ENCODE results near the gene EMP1. TPM values are rescaled to one million over a fixed set of nuclear protein-coding genes. Genes with fewer than 3 reads are reported as not detected.
"Not testable (repeated sequence)": the region's sequence is repeated elsewhere in the genome, so short reads cannot be mapped to it uniquely, and the experiment has no call there.

Gene EMP1
- total RNA-seq, 2 donors from 2014 or later = 295 to 1,389 TPM

DNA sequence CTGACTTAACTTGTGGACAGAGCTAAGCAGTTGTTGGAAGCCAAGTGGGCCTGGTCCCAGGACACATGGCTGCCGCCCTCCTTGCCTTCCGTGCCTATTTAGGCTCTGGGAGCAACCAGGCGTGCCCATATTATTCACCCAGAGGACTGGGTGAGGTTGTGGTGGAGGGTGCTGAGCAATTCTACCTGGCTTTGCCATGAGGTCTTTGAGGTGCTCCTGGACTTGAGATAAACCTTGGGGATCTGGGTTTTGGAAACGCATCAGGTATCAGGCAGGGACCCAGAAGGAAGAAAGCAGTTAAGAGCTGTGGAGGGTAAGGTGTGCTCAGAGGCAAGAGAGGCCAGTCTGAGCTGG is 60.1 kb downstream of the EMP1 start:
- H3K27me3 ChIP-seq (replicated peaks; ENCODE audit: insufficient read depth) = no peaks in the 10 kb centered on the region
- peaks cover 0 to 5% of the 10 kb centered on the region in 2 donors for H3K4me1 ChIP-seq (ENCODE audit: control insufficient read depth in 1 of 2, low read depth in 2 of 2)
- no peak overlapping the region for H3K4me3 ChIP-seq
- DNase-seq (ENCODE audit: low spot score) (no peak), ATAC-seq (ENCODE audit: insufficient number of reproducible peaks, low FRiP score, low read depth) (no peak)
- no peaks in the 10 kb centered on the region for H3K9me3 ChIP-seq
- TF ChIP-seq, protein P1, sequence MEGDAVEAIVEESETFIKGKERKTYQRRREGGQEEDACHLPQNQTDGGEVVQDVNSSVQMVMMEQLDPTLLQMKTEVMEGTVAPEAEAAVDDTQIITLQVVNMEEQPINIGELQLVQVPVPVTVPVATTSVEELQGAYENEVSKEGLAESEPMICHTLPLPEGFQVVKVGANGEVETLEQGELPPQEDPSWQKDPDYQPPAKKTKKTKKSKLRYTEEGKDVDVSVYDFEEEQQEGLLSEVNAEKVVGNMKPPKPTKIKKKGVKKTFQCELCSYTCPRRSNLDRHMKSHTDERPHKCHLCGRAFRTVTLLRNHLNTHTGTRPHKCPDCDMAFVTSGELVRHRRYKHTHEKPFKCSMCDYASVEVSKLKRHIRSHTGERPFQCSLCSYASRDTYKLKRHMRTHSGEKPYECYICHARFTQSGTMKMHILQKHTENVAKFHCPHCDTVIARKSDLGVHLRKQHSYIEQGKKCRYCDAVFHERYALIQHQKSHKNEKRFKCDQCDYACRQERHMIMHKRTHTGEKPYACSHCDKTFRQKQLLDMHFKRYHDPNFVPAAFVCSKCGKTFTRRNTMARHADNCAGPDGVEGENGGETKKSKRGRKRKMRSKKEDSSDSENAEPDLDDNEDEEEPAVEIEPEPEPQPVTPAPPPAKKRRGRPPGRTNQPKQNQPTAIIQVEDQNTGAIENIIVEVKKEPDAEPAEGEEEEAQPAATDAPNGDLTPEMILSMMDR (IDR thresholded peaks at IDR 0.05) = no peak
- H3K27ac ChIP-seq = no peak overlapping the region
- H3K36me3 ChIP-seq = no peaks in the 10 kb centered on the region

DNA sequence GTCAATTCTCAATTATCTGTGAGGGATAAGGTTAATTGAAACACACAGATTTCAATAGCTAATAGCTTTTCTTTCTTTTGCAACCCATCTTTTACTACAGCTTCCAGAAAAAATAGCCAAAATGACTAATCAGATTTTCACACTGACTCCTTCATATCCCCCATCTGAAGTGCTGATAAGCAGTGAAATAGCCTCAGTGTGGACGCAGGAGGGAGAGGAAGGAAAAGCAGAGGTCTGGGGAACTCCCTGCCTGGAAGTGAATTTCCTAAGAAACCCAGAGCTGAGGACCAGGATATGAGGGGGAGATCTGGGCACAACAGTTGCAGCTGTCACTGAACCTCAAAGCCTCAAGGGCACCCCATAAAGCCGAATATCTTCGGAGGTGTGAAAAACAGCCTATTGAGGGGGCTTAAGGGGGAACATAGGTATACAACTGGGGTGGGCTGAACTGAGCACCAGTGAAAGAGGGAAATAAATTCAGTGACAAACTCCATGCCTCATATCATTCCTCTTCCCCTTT is 60.9 kb downstream of the EMP1 start:
- no peak for ATAC-seq (ENCODE audit: insufficient number of reproducible peaks, low FRiP score, low read depth)
- Histone ChIP-seq H3K9me3 (no peaks in the 10 kb centered on the region), H3K27ac (no peak overlapping the region), H3K27me3 (replicated peaks; ENCODE audit: insufficient read depth) (no peaks in the 10 kb centered on the region), H3K4me3 (no peak overlapping the region), H3K4me1 (ENCODE audit: control insufficient read depth in 1 of 2, low read depth in 2 of 2) (peaks cover 0 to 5% of the 10 kb centered on the region in 2 donors), H3K36me3 (no peaks in the 10 kb centered on the region)
- DNase-seq (ENCODE audit: low spot score) = no peak
- TF ChIP-seq, protein P1 (IDR thresholded peaks at IDR 0.05) = no peak

DNA sequence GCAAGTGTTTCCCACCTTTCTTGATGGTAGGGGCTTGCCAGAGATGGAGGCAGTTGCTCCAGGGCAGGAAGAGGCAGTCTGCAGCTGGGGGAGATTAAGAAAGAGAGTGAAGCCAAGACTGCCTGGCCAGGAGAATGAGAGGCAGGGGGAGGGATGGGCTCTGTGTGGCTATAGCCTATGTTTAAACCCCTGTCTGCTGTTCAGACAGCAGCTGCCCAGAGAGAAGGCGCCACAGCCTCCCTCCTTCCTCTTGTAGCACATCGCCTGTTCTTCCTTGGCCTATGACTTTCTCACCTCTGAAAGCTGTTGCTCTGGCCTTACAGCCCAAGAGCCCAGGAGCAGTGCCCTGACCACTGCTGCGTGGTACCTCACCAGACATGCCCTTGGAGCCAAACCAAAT is 61.7 kb downstream of the EMP1 start:
- ATAC-seq (ENCODE audit: insufficient number of reproducible peaks, low FRiP score, low read depth) (no peak), DNase-seq (ENCODE audit: low spot score) (no peak)
- TF ChIP-seq, protein P1 (IDR thresholded peaks at IDR 0.05) = no peak
- Histone ChIP-seq H3K36me3 (no peaks in the 10 kb centered on the region), H3K4me3 (no peak overlapping the region), H3K9me3 (no peaks in the 10 kb centered on the region), H3K27me3 (replicated peaks; ENCODE audit: insufficient read depth) (no peaks in the 10 kb centered on the region), H3K27ac (no peak overlapping the region), H3K4me1 (ENCODE audit: control insufficient read depth in 1 of 2, low read depth in 2 of 2) (peaks cover 0 to 5% of the 10 kb centered on the region in 2 donors)

DNA sequence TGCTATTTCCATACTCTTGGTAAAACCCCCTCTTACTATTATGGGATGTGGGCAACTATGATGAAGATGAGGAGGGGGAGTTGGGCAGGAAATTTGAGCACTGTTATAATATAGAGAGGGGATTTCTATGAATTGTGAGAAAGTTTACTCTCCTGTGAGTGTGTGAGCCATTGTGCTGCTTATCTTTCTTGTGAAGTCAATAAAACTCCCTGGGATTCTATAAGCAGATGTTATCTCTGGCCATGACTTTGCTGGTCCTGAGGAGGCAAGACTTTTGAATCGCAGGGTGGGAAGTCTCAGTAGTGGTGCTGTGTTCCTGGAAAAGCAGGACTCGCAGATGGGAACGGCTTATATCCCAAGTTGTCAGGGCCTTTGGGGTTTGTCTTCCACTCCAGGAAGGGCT is 62.2 kb downstream of the EMP1 start:
- ATAC-seq (ENCODE audit: insufficient number of reproducible peaks, low FRiP score, low read depth) (no peak), DNase-seq (ENCODE audit: low spot score) (no peak)
- Histone ChIP-seq H3K27ac (no peak overlapping the region), H3K36me3 (no peaks in the 10 kb centered on the region), H3K4me1 (ENCODE audit: control insufficient read depth in 1 of 2, low read depth in 2 of 2) (peaks cover 0 to 5% of the 10 kb centered on the region in 2 donors), H3K4me3 (no peak overlapping the region), H3K9me3 (no peaks in the 10 kb centered on the region), H3K27me3 (replicated peaks; ENCODE audit: insufficient read depth) (no peaks in the 10 kb centered on the region)
- TF ChIP-seq, protein P1 (IDR thresholded peaks at IDR 0.05) = no peak

DNA sequence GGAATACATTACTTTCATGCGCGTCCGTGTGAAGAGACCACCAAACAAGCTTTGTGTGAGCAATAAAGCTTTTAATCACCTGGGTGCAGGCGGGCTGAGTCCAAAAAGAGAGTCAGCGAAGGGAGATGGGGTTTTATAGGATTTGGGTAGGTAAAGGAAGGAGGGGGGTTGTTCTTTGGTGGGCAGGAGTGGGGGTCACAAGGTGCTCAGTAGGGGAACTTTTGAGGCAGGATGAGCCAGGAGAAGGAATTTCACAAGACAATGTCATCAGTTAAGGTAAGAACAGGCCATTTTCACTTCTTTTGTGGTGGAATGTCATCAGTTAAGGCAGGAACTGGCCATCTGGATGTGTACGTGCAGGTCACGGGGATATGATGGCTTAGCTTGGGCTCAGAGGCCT is 63.1 kb downstream of the EMP1 start:
- H3K4me1 ChIP-seq (ENCODE audit: control insufficient read depth in 1 of 2, low read depth in 2 of 2); H3K36me3 ChIP-seq; ATAC-seq (ENCODE audit: insufficient number of reproducible peaks, low FRiP score, low read depth); DNase-seq (ENCODE audit: low spot score); H3K27me3 ChIP-seq (replicated peaks; ENCODE audit: insufficient read depth); H3K4me3 ChIP-seq; H3K27ac ChIP-seq; H3K9me3 ChIP-seq: not testable (repeated sequence)

DNA sequence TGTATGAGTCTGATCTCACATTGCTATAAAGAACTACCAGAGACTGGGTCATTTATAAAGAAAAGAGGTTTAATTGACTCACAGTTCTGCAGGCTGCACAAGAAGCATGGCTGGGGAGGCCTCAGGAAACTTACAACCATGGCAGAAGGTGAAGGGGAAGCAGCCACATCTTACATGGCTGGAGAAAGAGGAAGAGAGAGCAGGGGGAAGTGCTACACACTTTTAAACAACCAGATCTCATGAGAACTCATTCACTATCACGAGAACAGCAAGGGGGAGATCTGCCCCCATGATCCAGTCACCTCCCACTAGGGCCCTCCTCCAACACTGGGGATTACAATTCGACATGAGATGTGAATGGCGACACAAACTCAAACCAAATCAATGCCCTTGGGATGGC is 71.3 kb downstream of the EMP1 start:
- not testable (repeated sequence) for ATAC-seq (ENCODE audit: insufficient number of reproducible peaks, low FRiP score, low read depth); H3K27me3 ChIP-seq (replicated peaks; ENCODE audit: insufficient read depth); DNase-seq (ENCODE audit: low spot score); H3K9me3 ChIP-seq; H3K27ac ChIP-seq; H3K36me3 ChIP-seq; H3K4me3 ChIP-seq; H3K4me1 ChIP-seq (ENCODE audit: control insufficient read depth in 1 of 2, low read depth in 2 of 2)
